ENCODE measurements around the gene NR2E3.

DNA sequence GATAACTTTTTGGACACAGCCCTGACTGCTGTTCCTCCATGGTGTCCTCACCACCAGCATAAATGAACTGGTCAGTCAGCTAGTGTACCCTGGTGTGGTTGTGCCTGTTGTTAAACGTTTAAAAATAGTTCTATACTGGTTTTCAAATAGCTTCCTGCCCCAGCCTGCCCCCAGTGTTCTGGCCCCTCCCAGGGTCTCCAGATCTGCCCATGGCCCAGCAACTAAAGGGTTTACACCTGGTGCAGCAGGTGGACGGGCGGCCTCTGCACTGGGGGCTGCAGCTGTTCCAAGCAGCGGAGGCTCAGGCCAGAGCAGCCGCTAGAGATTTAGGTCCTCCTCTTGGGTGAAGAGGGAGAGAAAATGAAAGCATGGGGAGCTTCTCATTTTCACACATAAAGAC is 6.1 kb upstream of the NR2E3 start:
- TF ChIP-seq, protein P1, sequence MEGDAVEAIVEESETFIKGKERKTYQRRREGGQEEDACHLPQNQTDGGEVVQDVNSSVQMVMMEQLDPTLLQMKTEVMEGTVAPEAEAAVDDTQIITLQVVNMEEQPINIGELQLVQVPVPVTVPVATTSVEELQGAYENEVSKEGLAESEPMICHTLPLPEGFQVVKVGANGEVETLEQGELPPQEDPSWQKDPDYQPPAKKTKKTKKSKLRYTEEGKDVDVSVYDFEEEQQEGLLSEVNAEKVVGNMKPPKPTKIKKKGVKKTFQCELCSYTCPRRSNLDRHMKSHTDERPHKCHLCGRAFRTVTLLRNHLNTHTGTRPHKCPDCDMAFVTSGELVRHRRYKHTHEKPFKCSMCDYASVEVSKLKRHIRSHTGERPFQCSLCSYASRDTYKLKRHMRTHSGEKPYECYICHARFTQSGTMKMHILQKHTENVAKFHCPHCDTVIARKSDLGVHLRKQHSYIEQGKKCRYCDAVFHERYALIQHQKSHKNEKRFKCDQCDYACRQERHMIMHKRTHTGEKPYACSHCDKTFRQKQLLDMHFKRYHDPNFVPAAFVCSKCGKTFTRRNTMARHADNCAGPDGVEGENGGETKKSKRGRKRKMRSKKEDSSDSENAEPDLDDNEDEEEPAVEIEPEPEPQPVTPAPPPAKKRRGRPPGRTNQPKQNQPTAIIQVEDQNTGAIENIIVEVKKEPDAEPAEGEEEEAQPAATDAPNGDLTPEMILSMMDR (conservative IDR thresholded peaks at IDR 0.05; ENCODE audit: low read length), result no peak
- no peak for TF ChIP-seq EZH2phosphoT487 (IDR thresholded peaks at IDR 0.05; ENCODE audit: borderline replicate concordance, low read depth, low read length)

Measured in OCI-LY7 (cell line).